Measurements from ENCODE around the gene HAPLN2. TPM values are rescaled to one million over a fixed set of nuclear protein-coding genes. Genes with fewer than 3 reads are reported as not detected.

Gene HAPLN2
- total and polyA plus RNA-seq, 2 of the 8 experiments (the other 6 are each of a cell fraction or from before 2014, with no cell fraction given): 0.19 to 0.51 TPM

GRCh38 chr1:156668801-156669637, 49.8 kb downstream of the HAPLN2 start (continued):
- TF ChIP-seq SRF (IDR thresholded peaks at IDR 0.05; ENCODE audit: low read depth, low read length) (no peak), POLR2A (IDR thresholded peaks at IDR 0.05; ENCODE audit: control extremely low read depth in 1 of 2, low read depth in 2 of 2, low read length in 2 of 2) (peak in 1 of 2 experiments; percentile 72; a peak in 2 of 3 replicates), SIN3A (conservative IDR thresholded peaks at IDR 0.05 in 1 of 2, IDR thresholded peaks at IDR 0.05 in 1 of 2; ENCODE audit: low read depth in 1 of 2, low read length in 2 of 2) (0 out of 4 replicates have a peak, but pooled peaks of 1 of the 2 experiments have one; percentile 12)

Data from H1 (cell line).